ENCODE measurements around the gene ANKS1A. TPM values are rescaled to one million over a fixed set of nuclear protein-coding genes. Genes with fewer than 3 reads are reported as not detected.

ANKS1A gene
- total RNA-seq, 1 experiment from 2014 or later: 24.0 TPM

DNA sequence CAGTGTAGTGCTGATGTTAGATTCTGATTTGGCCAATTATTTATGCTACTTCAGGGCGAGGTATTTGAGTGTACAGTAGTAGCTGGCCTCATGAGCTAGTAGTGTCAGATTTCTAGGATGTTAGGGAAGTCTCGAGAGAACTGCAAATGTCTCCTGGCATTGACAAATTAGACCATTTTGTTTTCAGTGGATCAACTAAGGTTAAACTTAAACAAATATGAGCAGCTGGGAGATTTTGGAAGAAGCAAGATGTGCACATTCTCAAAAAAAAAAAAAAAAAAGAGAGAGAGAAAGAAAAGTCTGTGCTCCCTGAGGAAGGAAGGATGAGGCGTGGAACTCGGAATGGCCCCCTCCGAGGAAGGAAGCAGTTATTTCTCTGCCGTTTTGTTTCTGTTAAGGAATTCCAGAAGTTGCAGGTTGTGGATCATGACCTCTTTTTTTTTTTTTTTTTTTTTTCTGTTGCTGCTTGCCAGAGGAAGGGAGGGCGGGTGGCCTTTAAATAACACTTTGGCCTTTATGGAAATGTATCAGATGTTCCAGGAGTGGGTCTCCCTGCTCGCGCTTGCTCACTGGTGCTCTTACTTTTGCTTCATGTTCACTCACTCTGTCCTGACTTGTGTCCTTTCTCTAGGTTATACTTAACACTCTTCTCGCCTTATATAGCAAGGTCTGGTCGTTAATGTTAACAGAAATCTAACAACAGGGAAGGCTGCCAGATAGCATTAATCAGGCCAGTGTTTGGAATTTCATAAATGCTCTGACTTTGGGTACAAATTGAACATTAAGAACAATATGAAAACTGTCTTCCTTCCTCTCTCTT lies 127.7 kb downstream of the ANKS1A start:
- H3K9me3 Mint-ChIP-seq (ENCODE audit: unreplicated experiment): no peaks in the 10 kb centered on the region
- Histone ChIP-seq H3K4me3 (ENCODE audit: low read depth, low read length) (no peak overlapping the region), H3K27me3 (replicated peaks; ENCODE audit: control insufficient read depth, insufficient read depth, low read length) (no peaks in the 10 kb centered on the region), H3K9me3 (no peaks in the 10 kb centered on the region), H3K36me3 (ENCODE audit: control insufficient read depth, insufficient read depth, low read length) (peaks cover 2% of the 10 kb centered on the region), H3K4me1 (peaks cover 71% of the 10 kb centered on the region)
- POLR2A ChIA-PET: no interaction called here
- BruUV-seq (replicated peaks): no TSS peak
- H3K4me1 Mint-ChIP-seq (ENCODE audit: low read depth, unreplicated experiment): peaks cover 53% of the 10 kb centered on the region
- no peak for DNase-seq
- peaks cover 39% of the 10 kb centered on the region for H3K36me3 Mint-ChIP-seq (ENCODE audit: insufficient read depth, unreplicated experiment)
- H3K27me3 Mint-ChIP-seq (ENCODE audit: insufficient read depth, unreplicated experiment): no peaks in the 10 kb centered on the region
- CTCF ChIA-PET: interaction anchor here (0.6 to 1.1 kb wide), 2 partner anchors 29 to 30 kb away, joined by 4 read pairs; no protein-coding TSS in a partner anchor
- TF ChIP-seq, protein P1, sequence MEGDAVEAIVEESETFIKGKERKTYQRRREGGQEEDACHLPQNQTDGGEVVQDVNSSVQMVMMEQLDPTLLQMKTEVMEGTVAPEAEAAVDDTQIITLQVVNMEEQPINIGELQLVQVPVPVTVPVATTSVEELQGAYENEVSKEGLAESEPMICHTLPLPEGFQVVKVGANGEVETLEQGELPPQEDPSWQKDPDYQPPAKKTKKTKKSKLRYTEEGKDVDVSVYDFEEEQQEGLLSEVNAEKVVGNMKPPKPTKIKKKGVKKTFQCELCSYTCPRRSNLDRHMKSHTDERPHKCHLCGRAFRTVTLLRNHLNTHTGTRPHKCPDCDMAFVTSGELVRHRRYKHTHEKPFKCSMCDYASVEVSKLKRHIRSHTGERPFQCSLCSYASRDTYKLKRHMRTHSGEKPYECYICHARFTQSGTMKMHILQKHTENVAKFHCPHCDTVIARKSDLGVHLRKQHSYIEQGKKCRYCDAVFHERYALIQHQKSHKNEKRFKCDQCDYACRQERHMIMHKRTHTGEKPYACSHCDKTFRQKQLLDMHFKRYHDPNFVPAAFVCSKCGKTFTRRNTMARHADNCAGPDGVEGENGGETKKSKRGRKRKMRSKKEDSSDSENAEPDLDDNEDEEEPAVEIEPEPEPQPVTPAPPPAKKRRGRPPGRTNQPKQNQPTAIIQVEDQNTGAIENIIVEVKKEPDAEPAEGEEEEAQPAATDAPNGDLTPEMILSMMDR (IDR thresholded peaks at IDR 0.05; ENCODE audit: insufficient read depth in 1 of 2, low read depth in 1 of 2, low read length in 1 of 2, severe bottlenecking in 1 of 2, unreplicated experiment in 1 of 2): no peak
- peak overlapping the region; percentile 37 for H3K4me3 Mint-ChIP-seq (ENCODE audit: unreplicated experiment)
- peak overlapping the region; percentile 85 for H3K27ac Mint-ChIP-seq (ENCODE audit: unreplicated experiment)
- intact Hi-C loops (cut with micrococcal nuclease; ENCODE audit: unreplicated experiment): no loop called here

DNA sequence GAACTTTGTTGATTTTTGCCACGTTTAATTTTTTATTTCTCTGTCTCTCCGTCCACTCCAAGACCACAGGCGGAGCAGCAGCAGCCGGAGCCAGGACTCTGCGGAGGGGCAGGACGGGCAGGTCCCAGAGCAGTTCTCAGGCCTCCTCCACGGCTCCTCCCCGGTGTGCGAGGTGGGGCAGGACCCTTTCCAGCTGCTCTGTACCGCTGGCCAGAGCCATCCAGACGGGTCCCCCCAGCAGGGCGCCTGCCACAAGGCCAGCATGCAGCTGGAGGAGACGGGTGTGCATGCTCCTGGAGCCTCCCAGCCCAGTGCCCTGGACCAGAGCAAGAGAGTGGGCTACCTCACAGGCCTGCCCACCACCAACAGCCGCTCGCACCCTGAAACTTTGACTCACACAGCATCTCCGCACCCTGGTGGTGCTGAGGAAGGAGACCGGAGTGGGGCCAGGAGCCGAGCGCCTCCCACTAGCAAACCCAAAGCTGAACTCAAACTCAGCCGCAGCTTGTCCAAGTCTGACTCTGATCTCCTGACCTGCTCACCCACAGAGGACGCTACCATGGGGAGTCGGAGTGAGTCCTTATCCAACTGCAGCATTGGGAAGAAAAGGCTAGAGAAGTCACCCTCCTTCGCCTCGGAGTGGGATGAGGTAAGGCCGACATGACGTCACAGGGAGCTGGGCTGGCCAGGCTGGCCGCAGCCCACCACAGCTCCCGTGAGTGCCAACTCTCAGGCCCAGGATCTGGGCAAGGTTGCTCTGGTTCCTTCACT lies 128.5 kb downstream of the ANKS1A start:
- Histone ChIP-seq H3K4me1 (peaks cover 71% of the 10 kb centered on the region), H3K36me3 (ENCODE audit: control insufficient read depth, insufficient read depth, low read length) (peaks cover 2% of the 10 kb centered on the region), H3K4me3 (ENCODE audit: low read depth, low read length) (no peak overlapping the region), H3K9me3 (no peaks in the 10 kb centered on the region), H3K27me3 (replicated peaks; ENCODE audit: control insufficient read depth, insufficient read depth, low read length) (no peaks in the 10 kb centered on the region)
- H3K4me1 Mint-ChIP-seq (ENCODE audit: low read depth, unreplicated experiment): peaks cover 53% of the 10 kb centered on the region
- ChIA-PET POLR2A (no interaction called here), CTCF (no interaction called here)
- H3K4me3 Mint-ChIP-seq (ENCODE audit: unreplicated experiment): peak overlapping the region; percentile 63
- H3K9me3 Mint-ChIP-seq (ENCODE audit: unreplicated experiment): no peaks in the 10 kb centered on the region
- DNase-seq: no peak
- TF ChIP-seq, protein P1 (IDR thresholded peaks at IDR 0.05; ENCODE audit: insufficient read depth in 1 of 2, low read depth in 1 of 2, low read length in 1 of 2, severe bottlenecking in 1 of 2, unreplicated experiment in 1 of 2): no peak
- peak overlapping the region; percentile 91 for H3K27ac Mint-ChIP-seq (ENCODE audit: unreplicated experiment)
- H3K27me3 Mint-ChIP-seq (ENCODE audit: insufficient read depth, unreplicated experiment): no peaks in the 10 kb centered on the region
- peaks cover 39% of the 10 kb centered on the region for H3K36me3 Mint-ChIP-seq (ENCODE audit: insufficient read depth, unreplicated experiment)
- intact Hi-C loops (cut with micrococcal nuclease; ENCODE audit: unreplicated experiment): loop anchor here (2.0 kb wide), 1 partner anchor 31 kb away; no protein-coding TSS in a partner anchor
- BruUV-seq (replicated peaks): no TSS peak

GRCh38 chr6:35018182-35018519 lies 129.1 kb downstream of the ANKS1A start:
- no peaks in the 10 kb centered on the region for H3K9me3 Mint-ChIP-seq (ENCODE audit: unreplicated experiment)
- H3K27me3 Mint-ChIP-seq (ENCODE audit: insufficient read depth, unreplicated experiment): no peaks in the 10 kb centered on the region
- POLR2A ChIA-PET: no interaction called here
- Histone ChIP-seq H3K4me1 (peaks cover 73% of the 10 kb centered on the region), H3K36me3 (ENCODE audit: control insufficient read depth, insufficient read depth, low read length) (peaks cover 2% of the 10 kb centered on the region), H3K27me3 (replicated peaks; ENCODE audit: control insufficient read depth, insufficient read depth, low read length) (no peaks in the 10 kb centered on the region), H3K9me3 (no peaks in the 10 kb centered on the region), H3K4me3 (ENCODE audit: low read depth, low read length) (no peak overlapping the region)
- H3K27ac Mint-ChIP-seq (ENCODE audit: unreplicated experiment): peak overlapping the region; percentile 91
- TF ChIP-seq, protein P1 (IDR thresholded peaks at IDR 0.05; ENCODE audit: insufficient read depth in 1 of 2, low read depth in 1 of 2, low read length in 1 of 2, severe bottlenecking in 1 of 2, unreplicated experiment in 1 of 2): no peak
- no peak for DNase-seq
- CTCF ChIA-PET: no interaction called here
- no TSS peak for BruUV-seq (replicated peaks)
- intact Hi-C loops (cut with micrococcal nuclease; ENCODE audit: unreplicated experiment): loop anchor here (2.0 kb wide), 1 partner anchor 31 kb away; no protein-coding TSS in a partner anchor
- peak overlapping the region; percentile 63 for H3K4me3 Mint-ChIP-seq (ENCODE audit: unreplicated experiment)
- peaks cover 56% of the 10 kb centered on the region for H3K4me1 Mint-ChIP-seq (ENCODE audit: low read depth, unreplicated experiment)
- H3K36me3 Mint-ChIP-seq (ENCODE audit: insufficient read depth, unreplicated experiment): peaks cover 39% of the 10 kb centered on the region
